Testis (tissue), 2 donors: ENCODE results near the gene TSPAN7.

Experiments used
- POLR2A ChIP-seq: fragments of 450-650 bp; IDR thresholded peaks from one replicate; pipeline ENCODE4 v1.6.1; 2017; ENCODE audit warnings: antibody characterized with exemption, mild to moderate bottlenecking, moderate library complexity
- TF ChIP-seq, protein P1 (sequence below), 3 experiments: fragments of 450-650 bp in 2 of 3; fragments of 200-600 bp in 1 of 3; sonication (generic) in 1 of 3; IDR thresholded peaks; one replicate each; pipeline ENCODE4 v1.5.1; 2016 to 2019; ENCODE audit warnings: antibody characterized with exemption in 3 of 3, mild to moderate bottlenecking in 2 of 3, moderate library complexity in 1 of 3

DNA sequence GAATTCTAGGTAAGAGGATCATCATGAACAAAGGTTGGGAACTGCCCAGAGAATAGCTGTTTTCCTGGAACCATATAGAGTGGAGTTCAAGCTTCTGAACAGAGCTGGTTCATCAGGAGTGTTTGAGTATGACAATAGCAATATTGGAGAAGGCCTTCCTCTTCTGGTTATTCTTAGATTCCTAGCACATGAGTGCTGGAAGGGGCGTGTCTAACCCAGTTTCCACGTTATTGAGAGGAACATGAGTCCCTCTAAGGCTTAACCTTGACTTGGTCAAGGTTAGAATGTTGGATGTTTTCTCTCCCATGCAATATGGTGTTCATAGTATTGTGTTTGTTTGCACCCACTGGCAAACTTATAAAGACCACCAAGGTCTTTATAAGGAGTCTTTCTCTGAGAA is 101.3 kb downstream of the TSPAN7 start:
- TF ChIP-seq, protein P1, sequence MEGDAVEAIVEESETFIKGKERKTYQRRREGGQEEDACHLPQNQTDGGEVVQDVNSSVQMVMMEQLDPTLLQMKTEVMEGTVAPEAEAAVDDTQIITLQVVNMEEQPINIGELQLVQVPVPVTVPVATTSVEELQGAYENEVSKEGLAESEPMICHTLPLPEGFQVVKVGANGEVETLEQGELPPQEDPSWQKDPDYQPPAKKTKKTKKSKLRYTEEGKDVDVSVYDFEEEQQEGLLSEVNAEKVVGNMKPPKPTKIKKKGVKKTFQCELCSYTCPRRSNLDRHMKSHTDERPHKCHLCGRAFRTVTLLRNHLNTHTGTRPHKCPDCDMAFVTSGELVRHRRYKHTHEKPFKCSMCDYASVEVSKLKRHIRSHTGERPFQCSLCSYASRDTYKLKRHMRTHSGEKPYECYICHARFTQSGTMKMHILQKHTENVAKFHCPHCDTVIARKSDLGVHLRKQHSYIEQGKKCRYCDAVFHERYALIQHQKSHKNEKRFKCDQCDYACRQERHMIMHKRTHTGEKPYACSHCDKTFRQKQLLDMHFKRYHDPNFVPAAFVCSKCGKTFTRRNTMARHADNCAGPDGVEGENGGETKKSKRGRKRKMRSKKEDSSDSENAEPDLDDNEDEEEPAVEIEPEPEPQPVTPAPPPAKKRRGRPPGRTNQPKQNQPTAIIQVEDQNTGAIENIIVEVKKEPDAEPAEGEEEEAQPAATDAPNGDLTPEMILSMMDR (IDR thresholded peaks at IDR 0.05) = no peak
- TF ChIP-seq POLR2A = no peak
